Measurements from ENCODE around the gene ANXA9.

The ANXA9 gene

DNA sequence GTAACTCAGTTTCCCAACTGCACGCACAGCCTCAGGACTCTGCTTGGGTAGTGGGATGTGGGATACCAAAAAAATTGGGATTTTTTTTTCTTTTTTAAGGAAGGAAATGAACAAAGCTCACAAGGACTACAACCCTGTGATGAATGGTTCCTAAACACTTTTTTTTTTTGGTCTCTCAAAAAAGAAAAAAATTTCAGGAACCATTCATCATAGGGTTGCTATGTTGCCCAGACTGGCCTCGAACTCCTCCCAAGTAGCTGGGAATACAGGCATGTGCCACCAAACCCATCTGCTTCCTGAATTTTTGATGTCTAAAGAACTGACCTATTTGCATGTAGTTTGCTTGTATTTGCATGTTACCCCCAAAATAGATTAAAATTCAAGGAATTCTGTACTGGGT lies 17.8 kb downstream of the ANXA9 start:
- TF ChIP-seq ESRRG (CRISPR knock-in tag; IDR thresholded peaks at IDR 0.05) = no peak
- no peak for TF ChIP-seq PPARA (CRISPR knock-in tag; IDR thresholded peaks at IDR 0.05; ENCODE audit: borderline replicate concordance)
- no peak for TF ChIP-seq TOX (CRISPR knock-in tag; IDR thresholded peaks at IDR 0.05; ENCODE audit: borderline replicate concordance)
- no peak for TF ChIP-seq ZC3H10 (CRISPR knock-in tag; IDR thresholded peaks at IDR 0.05)
- TF ChIP-seq ZNF8 (CRISPR knock-in tag; IDR thresholded peaks at IDR 0.05) = no peak
- no peak for TF ChIP-seq GLIS3 (CRISPR knock-in tag; IDR thresholded peaks at IDR 0.05)
- no peak for TF ChIP-seq CSRNP3 (CRISPR knock-in tag; IDR thresholded peaks at IDR 0.05)
- TF ChIP-seq ARNTL (CRISPR knock-in tag; IDR thresholded peaks at IDR 0.05; ENCODE audit: borderline replicate concordance, low read depth) = no peak
- TF ChIP-seq ZFP3 (CRISPR knock-in tag; IDR thresholded peaks at IDR 0.05) = no peak
- no peak for TF ChIP-seq SNAI2 (CRISPR knock-in tag; IDR thresholded peaks at IDR 0.05)
- no peak for TF ChIP-seq TCF4 (CRISPR knock-in tag; IDR thresholded peaks at IDR 0.05; ENCODE audit: borderline replicate concordance)
- TF ChIP-seq, protein P1, sequence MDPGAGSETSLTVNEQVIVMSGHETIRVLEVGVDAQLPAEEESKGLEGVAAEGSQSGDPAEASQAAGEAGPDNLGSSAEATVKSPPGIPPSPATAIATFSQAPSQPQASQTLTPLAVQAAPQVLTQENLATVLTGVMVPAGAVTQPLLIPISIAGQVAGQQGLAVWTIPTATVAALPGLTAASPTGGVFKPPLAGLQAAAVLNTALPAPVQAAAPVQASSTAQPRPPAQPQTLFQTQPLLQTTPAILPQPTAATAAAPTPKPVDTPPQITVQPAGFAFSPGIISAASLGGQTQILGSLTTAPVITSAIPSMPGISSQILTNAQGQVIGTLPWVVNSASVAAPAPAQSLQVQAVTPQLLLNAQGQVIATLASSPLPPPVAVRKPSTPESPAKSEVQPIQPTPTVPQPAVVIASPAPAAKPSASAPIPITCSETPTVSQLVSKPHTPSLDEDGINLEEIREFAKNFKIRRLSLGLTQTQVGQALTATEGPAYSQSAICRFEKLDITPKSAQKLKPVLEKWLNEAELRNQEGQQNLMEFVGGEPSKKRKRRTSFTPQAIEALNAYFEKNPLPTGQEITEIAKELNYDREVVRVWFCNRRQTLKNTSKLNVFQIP (CRISPR knock-in tag; IDR thresholded peaks at IDR 0.05; ENCODE audit: borderline replicate concordance, low read depth) = no peak
- TF ChIP-seq ISL1 (CRISPR knock-in tag; IDR thresholded peaks at IDR 0.05) = no peak
- no peak for TF ChIP-seq ZNF565 (CRISPR knock-in tag; conservative IDR thresholded peaks at IDR 0.05; ENCODE audit: low read depth)
- TF ChIP-seq ZFP30 (CRISPR knock-in tag; IDR thresholded peaks at IDR 0.05) = no peak
- no peak for TF ChIP-seq ZNF70 (CRISPR knock-in tag; IDR thresholded peaks at IDR 0.05)
- no peak for TF ChIP-seq CSDC2 (CRISPR knock-in tag; IDR thresholded peaks at IDR 0.05)
- no peak for TF ChIP-seq TSHZ2 (CRISPR knock-in tag; IDR thresholded peaks at IDR 0.05)
- ATAC-seq = no peak

GRCh38 chr1:151000408-151000807 lies 18.3 kb downstream of the ANXA9 start:
- TF ChIP-seq, protein P1 (CRISPR knock-in tag; IDR thresholded peaks at IDR 0.05; ENCODE audit: borderline replicate concordance, low read depth) = no peak
- TF ChIP-seq ISL1 (CRISPR knock-in tag; IDR thresholded peaks at IDR 0.05) (no peak), TCF4 (CRISPR knock-in tag; IDR thresholded peaks at IDR 0.05; ENCODE audit: borderline replicate concordance) (no peak), CSRNP3 (CRISPR knock-in tag; IDR thresholded peaks at IDR 0.05) (no peak), TOX (CRISPR knock-in tag; IDR thresholded peaks at IDR 0.05; ENCODE audit: borderline replicate concordance) (no peak), RARB (CRISPR knock-in tag; IDR thresholded peaks at IDR 0.05) (no peak), ZFP3 (CRISPR knock-in tag; IDR thresholded peaks at IDR 0.05) (no peak), ZNF565 (CRISPR knock-in tag; conservative IDR thresholded peaks at IDR 0.05; ENCODE audit: low read depth) (no peak), ARNTL (CRISPR knock-in tag; IDR thresholded peaks at IDR 0.05; ENCODE audit: borderline replicate concordance, low read depth) (no peak), GLIS3 (CRISPR knock-in tag; IDR thresholded peaks at IDR 0.05) (no peak), ESRRG (CRISPR knock-in tag; IDR thresholded peaks at IDR 0.05) (no peak), PPARA (CRISPR knock-in tag; IDR thresholded peaks at IDR 0.05; ENCODE audit: borderline replicate concordance) (no peak), ZFP30 (CRISPR knock-in tag; IDR thresholded peaks at IDR 0.05) (no peak), ZC3H10 (CRISPR knock-in tag; IDR thresholded peaks at IDR 0.05) (no peak), CSDC2 (CRISPR knock-in tag; IDR thresholded peaks at IDR 0.05) (no peak), SNAI2 (CRISPR knock-in tag; IDR thresholded peaks at IDR 0.05) (no peak), OSR1 (CRISPR knock-in tag; IDR thresholded peaks at IDR 0.05) (no peak), BACH2 (CRISPR knock-in tag; IDR thresholded peaks at IDR 0.05; ENCODE audit: borderline replicate concordance) (no peak), ZNF70 (CRISPR knock-in tag; IDR thresholded peaks at IDR 0.05) (no peak)
- TF ChIP-seq, protein P2, sequence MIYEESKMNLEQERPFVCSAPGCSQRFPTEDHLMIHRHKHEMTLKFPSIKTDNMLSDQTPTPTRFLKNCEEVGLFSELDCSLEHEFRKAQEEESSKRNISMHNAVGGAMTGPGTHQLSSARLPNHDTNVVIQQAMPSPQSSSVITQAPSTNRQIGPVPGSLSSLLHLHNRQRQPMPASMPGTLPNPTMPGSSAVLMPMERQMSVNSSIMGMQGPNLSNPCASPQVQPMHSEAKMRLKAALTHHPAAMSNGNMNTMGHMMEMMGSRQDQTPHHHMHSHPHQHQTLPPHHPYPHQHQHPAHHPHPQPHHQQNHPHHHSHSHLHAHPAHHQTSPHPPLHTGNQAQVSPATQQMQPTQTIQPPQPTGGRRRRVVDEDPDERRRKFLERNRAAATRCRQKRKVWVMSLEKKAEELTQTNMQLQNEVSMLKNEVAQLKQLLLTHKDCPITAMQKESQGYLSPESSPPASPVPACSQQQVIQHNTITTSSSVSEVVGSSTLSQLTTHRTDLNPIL (CRISPR knock-in tag; IDR thresholded peaks at IDR 0.05; ENCODE audit: low read depth) = no peak
- no peak for ATAC-seq
